Measurements from ENCODE around the gene FOXL1. TPM values are rescaled to one million over a fixed set of nuclear protein-coding genes. Genes with fewer than 3 reads are reported as not detected.

Gene FOXL1
- polyA plus RNA-seq, 1 experiment: 41.1 TPM

DNA sequence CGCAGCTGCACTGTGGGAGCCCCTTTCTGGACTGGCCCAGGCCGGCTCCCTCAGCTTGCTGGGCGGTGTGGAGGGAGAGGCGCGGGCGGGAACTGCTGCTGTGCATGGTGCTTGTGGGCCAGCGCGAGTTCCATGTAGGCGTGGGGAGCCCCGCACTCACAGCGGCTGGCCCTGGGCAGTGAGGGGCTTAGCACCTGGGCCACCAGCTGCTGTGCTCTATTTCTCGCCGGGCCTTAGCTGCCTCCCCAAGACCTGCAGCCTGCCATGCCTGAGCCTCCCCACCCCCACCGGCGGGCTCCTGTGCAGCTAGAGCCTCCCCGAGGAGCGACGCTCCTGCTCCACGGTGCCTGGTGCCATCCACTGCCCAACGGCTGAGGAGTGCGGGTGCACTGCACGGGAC is 25.0 kb upstream of the FOXL1 start:
- Histone ChIP-seq H3K27ac (ENCODE audit: low read depth, low read length) (no peak overlapping the region), H3K9me3 (ENCODE audit: control insufficient read depth, insufficient read depth, low read length) (peaks cover 3% of the 10 kb centered on the region; the same call in 1 of the 2 replicates), H3K27me3 (ENCODE audit: control insufficient read depth, insufficient read depth, low read length) (no peaks in the 10 kb centered on the region), H3K4me3 (ENCODE audit: low read depth, low read length) (no peak overlapping the region)
- POLR2A ChIA-PET: interaction anchor here (0.8 kb wide), 1 partner anchor 20 kb away, joined by 3 read pairs; no protein-coding TSS in a partner anchor
- TF ChIP-seq, protein P1, sequence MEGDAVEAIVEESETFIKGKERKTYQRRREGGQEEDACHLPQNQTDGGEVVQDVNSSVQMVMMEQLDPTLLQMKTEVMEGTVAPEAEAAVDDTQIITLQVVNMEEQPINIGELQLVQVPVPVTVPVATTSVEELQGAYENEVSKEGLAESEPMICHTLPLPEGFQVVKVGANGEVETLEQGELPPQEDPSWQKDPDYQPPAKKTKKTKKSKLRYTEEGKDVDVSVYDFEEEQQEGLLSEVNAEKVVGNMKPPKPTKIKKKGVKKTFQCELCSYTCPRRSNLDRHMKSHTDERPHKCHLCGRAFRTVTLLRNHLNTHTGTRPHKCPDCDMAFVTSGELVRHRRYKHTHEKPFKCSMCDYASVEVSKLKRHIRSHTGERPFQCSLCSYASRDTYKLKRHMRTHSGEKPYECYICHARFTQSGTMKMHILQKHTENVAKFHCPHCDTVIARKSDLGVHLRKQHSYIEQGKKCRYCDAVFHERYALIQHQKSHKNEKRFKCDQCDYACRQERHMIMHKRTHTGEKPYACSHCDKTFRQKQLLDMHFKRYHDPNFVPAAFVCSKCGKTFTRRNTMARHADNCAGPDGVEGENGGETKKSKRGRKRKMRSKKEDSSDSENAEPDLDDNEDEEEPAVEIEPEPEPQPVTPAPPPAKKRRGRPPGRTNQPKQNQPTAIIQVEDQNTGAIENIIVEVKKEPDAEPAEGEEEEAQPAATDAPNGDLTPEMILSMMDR (IDR thresholded peaks at IDR 0.05; ENCODE audit: low read depth, low read length): no peak
- no peak for DNase-seq (ENCODE audit: low read depth, low spot score)
- CTCF ChIA-PET: no interaction called here

DNA sequence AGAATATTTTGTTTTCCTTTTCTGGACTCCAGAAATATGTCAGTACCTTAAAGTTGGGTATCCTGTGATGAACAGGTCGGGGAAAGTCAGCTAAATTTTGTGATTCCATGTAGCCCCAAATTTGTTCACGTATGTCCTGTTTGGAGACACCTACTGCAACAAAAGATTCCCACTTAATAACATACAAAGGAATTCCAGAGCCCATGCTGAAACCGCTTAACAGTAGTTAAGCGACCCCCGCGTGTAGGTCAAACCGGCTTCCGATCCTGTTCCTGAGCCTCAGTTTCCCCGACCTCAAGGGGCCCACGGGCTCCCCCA is 23.8 kb upstream of the FOXL1 start:
- ChIA-PET POLR2A (no interaction called here), CTCF (no interaction called here)
- Histone ChIP-seq H3K9me3 (ENCODE audit: control insufficient read depth, insufficient read depth, low read length) (peaks cover 3% of the 10 kb centered on the region; the same call in 1 of the 2 replicates), H3K4me3 (ENCODE audit: low read depth, low read length) (peak overlapping the region; percentile 96), H3K27me3 (ENCODE audit: control insufficient read depth, insufficient read depth, low read length) (no peaks in the 10 kb centered on the region), H3K27ac (ENCODE audit: low read depth, low read length) (peak overlapping the region; percentile 65)
- no peak for DNase-seq (ENCODE audit: low read depth, low spot score)
- TF ChIP-seq, protein P1 (IDR thresholded peaks at IDR 0.05; ENCODE audit: low read depth, low read length): no peak

DNA sequence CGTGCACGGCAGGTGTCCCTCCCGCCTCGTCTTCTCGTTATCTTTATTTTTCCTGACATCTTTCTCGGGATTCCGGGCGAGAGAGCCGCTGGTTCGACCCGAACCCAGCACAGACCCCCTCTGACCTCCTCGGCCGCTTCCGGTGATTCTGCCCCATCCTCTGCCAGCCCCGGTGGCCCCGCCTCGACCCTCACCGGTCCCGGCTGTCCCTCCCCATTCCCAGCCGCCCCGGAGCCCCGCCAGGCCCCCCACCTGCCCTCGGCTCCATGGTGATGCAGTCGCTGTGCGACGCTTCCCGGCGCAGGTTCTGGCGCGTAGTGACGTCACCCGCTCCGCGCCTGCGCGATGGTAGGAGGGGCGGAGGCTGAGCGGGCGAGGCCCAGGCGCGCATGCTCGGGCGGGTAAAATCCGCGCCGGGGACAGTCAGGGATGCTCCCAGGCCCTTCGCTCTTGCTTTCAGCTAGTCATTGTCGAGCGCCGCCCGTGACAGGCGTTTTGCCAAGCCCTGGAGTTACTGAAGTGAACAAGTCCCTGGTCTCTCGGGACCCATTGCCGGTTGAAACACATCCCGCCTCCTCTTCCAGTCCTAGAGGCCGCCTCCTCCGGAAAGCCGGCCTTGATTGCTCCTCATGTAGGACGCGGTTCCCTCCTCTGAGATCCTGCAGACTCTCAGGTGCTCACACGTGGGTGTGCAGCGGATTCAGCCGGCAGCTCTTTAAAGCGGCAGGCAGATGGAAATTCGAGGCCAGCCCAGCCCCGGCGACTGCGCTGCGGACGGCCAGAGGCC is 23.2 kb upstream of the FOXL1 start, which contains the start of gene MTHFSD:
MTHFSD (minus strand) TSS at position 319 of the 787 bp plus-strand sequence; CDS start at position 268, 51 bp downstream.
- H3K27me3 ChIP-seq (ENCODE audit: control insufficient read depth, insufficient read depth, low read length): no peaks in the 10 kb centered on the region
- H3K27ac ChIP-seq (ENCODE audit: low read depth, low read length): peak within 1 kb of the TSS; percentile 65
- POLR2A ChIA-PET: no interaction called here
- CTCF ChIA-PET: no interaction called here
- TF ChIP-seq, protein P1 (IDR thresholded peaks at IDR 0.05; ENCODE audit: low read depth, low read length): no peak
- peak; percentile 76 for DNase-seq (ENCODE audit: low read depth, low spot score)
- H3K9me3 ChIP-seq (ENCODE audit: control insufficient read depth, insufficient read depth, low read length): peaks cover 3% of the 10 kb centered on the region; the same call in 1 of the 2 replicates
- H3K4me3 ChIP-seq (ENCODE audit: low read depth, low read length): peak within 1 kb of the TSS; percentile 96

DNA sequence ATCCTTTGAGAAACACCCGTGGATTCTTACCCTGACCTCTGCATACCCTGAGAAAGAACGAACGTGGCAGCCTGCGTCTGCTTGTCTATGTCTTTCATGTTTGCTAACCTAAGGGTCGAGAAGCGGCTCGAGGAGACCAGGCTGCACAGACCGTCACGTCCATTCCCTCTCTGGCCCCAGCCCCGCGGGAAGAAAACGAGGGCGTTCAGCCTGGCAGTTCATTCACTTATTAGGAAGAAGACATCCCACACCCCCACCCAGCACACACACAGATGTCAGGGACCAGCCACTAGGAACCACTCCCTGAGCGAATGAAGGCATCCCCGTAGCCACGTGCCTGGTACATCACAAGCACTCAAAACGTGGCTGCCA is 22.7 kb upstream of the FOXL1 start:
- H3K9me3 ChIP-seq (ENCODE audit: control insufficient read depth, insufficient read depth, low read length): peaks cover 3% of the 10 kb centered on the region; the same call in 1 of the 2 replicates
- ChIA-PET POLR2A (no interaction called here), CTCF (no interaction called here)
- no peak overlapping the region for H3K27ac ChIP-seq (ENCODE audit: low read depth, low read length)
- no peaks in the 10 kb centered on the region for H3K27me3 ChIP-seq (ENCODE audit: control insufficient read depth, insufficient read depth, low read length)
- TF ChIP-seq, protein P1 (IDR thresholded peaks at IDR 0.05; ENCODE audit: low read depth, low read length): no peak
- no peak for DNase-seq (ENCODE audit: low read depth, low spot score)
- peak overlapping the region; percentile 96 for H3K4me3 ChIP-seq (ENCODE audit: low read depth, low read length)

DNA sequence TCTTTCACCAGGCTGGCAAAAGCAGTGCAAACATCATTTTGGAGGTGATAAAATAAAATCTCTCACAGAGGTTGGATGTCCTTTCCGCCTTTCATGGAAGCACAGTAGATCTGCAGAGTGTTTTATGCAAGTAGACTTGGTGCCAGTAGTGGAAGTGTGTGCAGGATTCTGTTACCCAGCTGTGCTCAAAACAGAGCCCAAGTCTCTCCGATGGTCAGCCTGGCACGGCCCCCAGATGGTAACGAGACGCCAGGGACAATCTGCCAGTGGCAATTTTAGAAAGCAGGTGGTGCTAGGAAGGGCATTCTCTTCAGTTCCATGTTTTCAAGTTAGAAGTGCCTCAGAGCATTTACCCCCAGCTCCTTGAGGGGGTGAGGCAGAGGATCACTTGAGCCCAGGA is 21.8 kb upstream of the FOXL1 start:
- DNase-seq (ENCODE audit: low read depth, low spot score): no peak
- Histone ChIP-seq H3K9me3 (ENCODE audit: control insufficient read depth, insufficient read depth, low read length) (peaks cover 3% of the 10 kb centered on the region; the same call in 1 of the 2 replicates), H3K27ac (ENCODE audit: low read depth, low read length) (no peak overlapping the region), H3K4me3 (ENCODE audit: low read depth, low read length) (no peak overlapping the region), H3K27me3 (ENCODE audit: control insufficient read depth, insufficient read depth, low read length) (peaks cover 2% of the 10 kb centered on the region)
- TF ChIP-seq, protein P1 (IDR thresholded peaks at IDR 0.05; ENCODE audit: low read depth, low read length): no peak
- ChIA-PET CTCF (no interaction called here), POLR2A (no interaction called here)
